Thoracic aorta (tissue), 2 donors: ENCODE data around the gene ABRACL. TPM values are rescaled to one million over a fixed set of nuclear protein-coding genes. Genes with fewer than 3 reads are reported as not detected.

Source experiments
- ATAC-seq: fragments of 150-250 bp; one replicate; pipeline ENCODE4 v1.8.0; 2017; ENCODE audit warnings: low read depth; ENCODE audit not compliant: insufficient number of reproducible peaks, low FRiP score
- DNase-seq: peaks from one replicate; pipeline ENCODE4 v3.0.0-alpha.2; 2020; ENCODE audit warnings: low spot score
- H3K27ac ChIP-seq, 2 donors: fragments of 200-600 bp; sonication (generic); 1 replicate in 1 of 2; 2 replicates in 1 of 2; pipeline ENCODE4 v1.5.1; 2016; ENCODE audit warnings: mild to moderate bottlenecking in 2 of 2, moderate library complexity in 2 of 2
- H3K27me3 ChIP-seq: fragments of 200-600 bp; sonication (generic); replicated peaks from 2 replicates; pipeline ENCODE4 v1.6.0; 2016; ENCODE audit warnings: mild to moderate bottlenecking; ENCODE audit not compliant: insufficient read depth
- H3K36me3 ChIP-seq: fragments of 200-600 bp; sonication (generic); one replicate; pipeline ENCODE4 v1.5.1; 2016
- H3K4me1 ChIP-seq, 2 donors: fragments of 200-600 bp; sonication (generic); 1 replicate in 1 of 2; 2 replicates in 1 of 2; pipeline versions ENCODE4 v1.5.1 to v1.6.0; 2016; ENCODE audit warnings: low read depth in 2 of 2, mild to moderate bottlenecking in 1 of 2; ENCODE audit not compliant: control insufficient read depth in 1 of 2
- H3K4me3 ChIP-seq: fragments of 200-600 bp; sonication (generic); 2 replicates; pipeline ENCODE4 v1.5.1; 2016; ENCODE audit warnings: mild to moderate bottlenecking
- H3K9me3 ChIP-seq: fragments of 200-600 bp; sonication (generic); 2 replicates; pipeline ENCODE4 v1.5.1; 2016
- CTCF ChIP-seq: fragments of 200-600 bp; sonication (generic); IDR thresholded peaks from one replicate; pipeline ENCODE4 v1.5.1; 2019; ENCODE audit warnings: antibody characterized with exemption
- total RNA-seq, 2 donors: library from RNA; depleted of rRNA; stranded (reverse); fragments of >200 nt; gene quantifications; one replicate each; pipeline versions ENCODE4 v1.1.0 to v1.2.3, GENCODE V29; 2016

Gene ABRACL
- total RNA-seq, 2 donors from 2014 or later = 21.8 to 37.5 TPM

- H3K9me3 ChIP-seq = no peaks in the 10 kb centered on the region
- H3K27me3 ChIP-seq = no peaks in the 10 kb centered on the region
- ATAC-seq = no peak
- DNase-seq = no peak
- H3K27ac ChIP-seq = no peak overlapping the region
- H3K36me3 ChIP-seq = no peaks in the 10 kb centered on the region
- no peak overlapping the region for H3K4me3 ChIP-seq
- no peaks in the 10 kb centered on the region for H3K4me1 ChIP-seq
- TF ChIP-seq CTCF = no peak
Measured at GRCh38 chr6:139062932-139063646, 34.5 kb downstream of the ABRACL start.

- H3K4me1 ChIP-seq = no peaks in the 10 kb centered on the region
- no peak for ATAC-seq
- no peaks in the 10 kb centered on the region for H3K36me3 ChIP-seq
- no peak overlapping the region for H3K4me3 ChIP-seq
- no peak for TF ChIP-seq CTCF
- H3K9me3 ChIP-seq = no peaks in the 10 kb centered on the region
- no peak for DNase-seq
- H3K27me3 ChIP-seq = no peaks in the 10 kb centered on the region
- no peak overlapping the region for H3K27ac ChIP-seq
Measured at GRCh38 chr6:139064981-139065665, 36.6 kb downstream of the ABRACL start.

- H3K4me1 ChIP-seq = no peaks in the 10 kb centered on the region
- DNase-seq = no peak
- no peak overlapping the region for H3K4me3 ChIP-seq
- H3K9me3 ChIP-seq = no peaks in the 10 kb centered on the region
- no peak for ATAC-seq
- H3K27me3 ChIP-seq = no peaks in the 10 kb centered on the region
- H3K36me3 ChIP-seq = no peaks in the 10 kb centered on the region
- no peak overlapping the region for H3K27ac ChIP-seq
- no peak for TF ChIP-seq CTCF
Measured at GRCh38 chr6:139066080-139066479, 37.5 kb downstream of the ABRACL start.

GRCh38 chr6:139068846-139069245, 40.3 kb downstream of the ABRACL start:
- TF ChIP-seq CTCF = no peak
- DNase-seq (no peak), ATAC-seq (no peak)
- H3K4me1 ChIP-seq = no peaks in the 10 kb centered on the region
- H3K27me3 ChIP-seq = no peaks in the 10 kb centered on the region
- no peaks in the 10 kb centered on the region for H3K9me3 ChIP-seq
- H3K36me3 ChIP-seq = no peaks in the 10 kb centered on the region
- no peak overlapping the region for H3K4me3 ChIP-seq
- H3K27ac ChIP-seq = no peak overlapping the region

GRCh38 chr6:139073118-139073517, 44.6 kb downstream of the ABRACL start:
- Histone ChIP-seq H3K4me1 (no peaks in the 10 kb centered on the region), H3K36me3 (no peaks in the 10 kb centered on the region), H3K4me3 (no peak overlapping the region), H3K27me3 (no peaks in the 10 kb centered on the region), H3K27ac (no peak overlapping the region), H3K9me3 (no peaks in the 10 kb centered on the region)
- no peak for DNase-seq
- no peak for ATAC-seq
- no peak for TF ChIP-seq CTCF
